Measurements from ENCODE around the gene SLC25A1. TPM values are rescaled to one million over a fixed set of nuclear protein-coding genes. Genes with fewer than 3 reads are reported as not detected.
"Not testable (repeated sequence)": the region's sequence is repeated elsewhere in the genome, so short reads cannot be mapped to it uniquely, and the experiment has no call there.

The SLC25A1 gene
- total RNA-seq, 1 experiment from 2014 or later: 81.6 TPM

GRCh38 chr22:19156109-19156508 is 22.4 kb downstream of the SLC25A1 start:
- H3K9me3 ChIP-seq (ENCODE audit: low read length); ATAC-seq; H3K27ac ChIP-seq (ENCODE audit: low read length); DNase-seq; intact Hi-C loops (cut with micrococcal nuclease); H3K27me3 ChIP-seq (ENCODE audit: low read length); H3K9ac ChIP-seq (ENCODE audit: low read length); H3K4me3 ChIP-seq (ENCODE audit: low read length); BruUV-seq (replicated peaks); H3K4me1 ChIP-seq (ENCODE audit: insufficient read depth, low read length); CTCF ChIA-PET; H3K36me3 ChIP-seq (ENCODE audit: low read depth, low read length); H3K9me2 ChIP-seq (replicated peaks; ENCODE audit: low read length); H3K4me2 ChIP-seq (ENCODE audit: low read length); H3F3A ChIP-seq (ENCODE audit: low read length, unreplicated experiment); H2AFZ ChIP-seq (ENCODE audit: low read length); H4K20me1 ChIP-seq (ENCODE audit: low read length); H3K79me2 ChIP-seq (ENCODE audit: low read length): not testable (repeated sequence)
- POLR2A ChIA-PET (ENCODE audit: unreplicated experiment): interaction anchor here (0.6 kb wide), 1 partner anchor 36 kb away, joined by 7 read pairs; no protein-coding TSS in a partner anchor

GRCh38 chr22:19152942-19153883 is 25.3 kb downstream of the SLC25A1 start:
- Histone ChIP-seq H2AFZ (ENCODE audit: low read length) (no peak overlapping the region), H3K4me2 (ENCODE audit: low read length) (no peak overlapping the region), H3F3A (ENCODE audit: low read length, unreplicated experiment) (no peaks in the 10 kb centered on the region), H3K9me3 (ENCODE audit: low read length) (no peaks in the 10 kb centered on the region), H3K79me2 (ENCODE audit: low read length) (no peaks in the 10 kb centered on the region), H3K9me2 (replicated peaks; ENCODE audit: low read length) (no peaks in the 10 kb centered on the region), H3K9ac (ENCODE audit: low read length) (no peak overlapping the region), H3K4me1 (ENCODE audit: insufficient read depth, low read length) (no peaks in the 10 kb centered on the region), H3K36me3 (ENCODE audit: low read depth, low read length) (no peaks in the 10 kb centered on the region), H3K27ac (ENCODE audit: low read length) (no peak overlapping the region), H3K4me3 (ENCODE audit: low read length) (no peak overlapping the region), H3K27me3 (ENCODE audit: low read length) (peaks cover 14% of the 10 kb centered on the region; the same call in 1 of the 2 replicates), H4K20me1 (ENCODE audit: low read length) (no peaks in the 10 kb centered on the region)
- DNase-seq (no peak), ATAC-seq (no peak)
- POLR2A ChIA-PET (ENCODE audit: unreplicated experiment): no interaction called here
- TF ChIP-seq EZH2 (IDR thresholded peaks at IDR 0.05; ENCODE audit: low read length, unreplicated experiment) (no peak), CTCF (conservative IDR thresholded peaks at IDR 0.05; ENCODE audit: low read depth, low read length) (no peak), EZH2phosphoT487 (IDR thresholded peaks at IDR 0.05; ENCODE audit: borderline replicate concordance, low read length) (no peak)
- intact Hi-C loops (cut with micrococcal nuclease): no loop called here
- CTCF ChIA-PET: no interaction called here
- no TSS peak for BruUV-seq (replicated peaks)

GRCh38 chr22:19151329-19152191 is 27.0 kb downstream of the SLC25A1 start:
- CTCF ChIA-PET: interaction anchor here (0.6 to 0.7 kb wide), 2 partner anchors 47 to 1777 kb away, joined by 3 to 4 read pairs; no protein-coding TSS in a partner anchor
- H3K79me2 ChIP-seq (ENCODE audit: low read length): no peaks in the 10 kb centered on the region
- peaks cover 14% of the 10 kb centered on the region; the same call in 1 of the 2 replicates for H3K27me3 ChIP-seq (ENCODE audit: low read length)
- POLR2A ChIA-PET (ENCODE audit: unreplicated experiment): no interaction called here
- H3K4me3 ChIP-seq (ENCODE audit: low read length): no peak overlapping the region
- H3K9me2 ChIP-seq (replicated peaks; ENCODE audit: low read length): no peaks in the 10 kb centered on the region
- no peak for ATAC-seq
- no peaks in the 10 kb centered on the region for H3K9me3 ChIP-seq (ENCODE audit: low read length)
- no peak overlapping the region for H3K4me2 ChIP-seq (ENCODE audit: low read length)
- H3K27ac ChIP-seq (ENCODE audit: low read length): no peak overlapping the region
- no peak overlapping the region for H2AFZ ChIP-seq (ENCODE audit: low read length)
- no peaks in the 10 kb centered on the region for H3K36me3 ChIP-seq (ENCODE audit: low read depth, low read length)
- no peaks in the 10 kb centered on the region for H4K20me1 ChIP-seq (ENCODE audit: low read length)
- no peak overlapping the region for H3K9ac ChIP-seq (ENCODE audit: low read length)
- BruUV-seq (replicated peaks): no TSS peak
- intact Hi-C loops (cut with micrococcal nuclease): no loop called here
- no peaks in the 10 kb centered on the region for H3K4me1 ChIP-seq (ENCODE audit: insufficient read depth, low read length)
- DNase-seq: no peak
- no peaks in the 10 kb centered on the region for H3F3A ChIP-seq (ENCODE audit: low read length, unreplicated experiment)
- TF ChIP-seq EZH2 (IDR thresholded peaks at IDR 0.05; ENCODE audit: low read length, unreplicated experiment) (no peak), CTCF (conservative IDR thresholded peaks at IDR 0.05; ENCODE audit: low read depth, low read length) (no peak), EZH2phosphoT487 (IDR thresholded peaks at IDR 0.05; ENCODE audit: borderline replicate concordance, low read length) (no peak)
